ENCODE measurements around the gene CCDC9B.

Gene CCDC9B

GRCh38 chr15:40365624-40366456 lies 25.1 kb upstream of the CCDC9B start:
- FAIRE-seq: no peak
- DNase-seq (ENCODE audit: insufficient read length, low spot score): no peak

DNA sequence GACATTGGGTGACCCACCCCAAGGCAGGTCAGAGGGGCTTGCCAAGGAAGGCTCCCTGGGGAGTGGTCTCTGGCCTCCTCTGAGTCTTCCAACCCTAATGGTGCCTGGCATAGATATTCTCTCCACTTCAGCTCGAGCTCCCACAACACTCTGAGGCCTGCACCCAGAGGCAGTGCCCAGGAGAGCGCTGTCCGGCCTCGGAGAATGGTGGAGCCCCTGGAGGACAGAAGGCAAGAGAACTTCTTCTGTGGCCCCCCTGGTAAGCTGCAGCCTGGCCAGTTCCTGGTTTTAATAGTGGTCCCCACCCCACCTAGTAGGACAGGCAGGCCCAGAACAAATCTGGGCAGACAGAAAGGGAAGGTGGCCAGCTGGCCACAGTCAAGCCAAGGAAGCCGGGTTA lies 24.3 kb upstream of the CCDC9B start:
- DNase-seq (ENCODE audit: insufficient read length, low spot score) (no peak), FAIRE-seq (no peak)

- FAIRE-seq: no peak
- DNase-seq (ENCODE audit: insufficient read length, low spot score): no peak
These were observed 23.5 kb upstream of the CCDC9B start for GRCh38 chr15:40364251-40364650.

- DNase-seq (ENCODE audit: insufficient read length, low spot score): no peak
- FAIRE-seq: no peak
These were observed 22.9 kb upstream of the CCDC9B start for GRCh38 chr15:40363611-40364010.

- FAIRE-seq (no peak), DNase-seq (ENCODE audit: insufficient read length, low spot score) (no peak)
These were observed 20.9 kb upstream of the CCDC9B start for GRCh38 chr15:40361640-40362039.

GRCh38 chr15:40360015-40360414 lies 19.3 kb upstream of the CCDC9B start:
- DNase-seq (ENCODE audit: insufficient read length, low spot score) (no peak), FAIRE-seq (no peak)

DNA sequence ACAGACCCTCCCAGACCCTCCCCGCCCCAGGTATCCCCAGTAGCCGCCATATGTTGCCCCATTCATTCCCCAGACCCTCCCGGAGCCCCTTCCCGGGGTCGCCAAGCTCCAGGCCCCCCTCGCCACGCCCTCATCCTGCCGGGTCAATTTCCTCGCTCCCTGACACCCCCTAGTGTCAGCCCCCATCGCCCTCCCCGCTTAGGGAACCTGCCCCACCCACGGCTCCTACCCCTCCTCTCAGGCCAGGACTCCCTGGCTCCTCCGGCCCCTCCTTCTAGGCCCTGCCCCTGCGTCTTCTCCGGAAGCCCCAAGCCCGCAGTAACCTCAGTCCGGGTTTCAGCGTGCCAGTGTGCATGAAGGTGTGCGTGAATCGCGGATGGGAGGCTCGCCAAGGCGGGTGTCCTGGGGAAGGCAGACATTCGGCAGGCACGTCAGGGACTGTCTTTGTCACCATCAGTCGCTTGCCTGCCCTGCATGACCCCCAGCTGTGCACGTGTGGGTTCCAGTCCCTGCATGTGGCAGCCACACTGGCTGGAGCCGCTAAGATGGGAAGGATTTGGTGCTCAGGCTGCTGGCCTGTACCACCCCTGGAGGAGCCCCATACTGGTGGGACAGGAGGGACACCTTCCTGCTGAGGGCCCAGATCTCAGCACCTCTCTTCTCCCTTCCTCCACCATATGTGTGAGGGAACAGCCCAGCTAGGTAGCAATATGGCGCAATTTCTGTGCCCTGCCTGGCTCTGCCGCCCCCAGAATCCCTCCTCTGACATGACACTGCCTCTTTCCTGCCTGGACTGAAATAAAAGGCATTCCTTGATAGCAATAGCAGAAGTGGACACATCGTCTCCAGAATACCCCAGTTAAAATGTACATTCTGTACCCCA lies 18.0 kb upstream of the CCDC9B start:
- no peak for DNase-seq (ENCODE audit: insufficient read length, low spot score)
- no peak for FAIRE-seq

DNA sequence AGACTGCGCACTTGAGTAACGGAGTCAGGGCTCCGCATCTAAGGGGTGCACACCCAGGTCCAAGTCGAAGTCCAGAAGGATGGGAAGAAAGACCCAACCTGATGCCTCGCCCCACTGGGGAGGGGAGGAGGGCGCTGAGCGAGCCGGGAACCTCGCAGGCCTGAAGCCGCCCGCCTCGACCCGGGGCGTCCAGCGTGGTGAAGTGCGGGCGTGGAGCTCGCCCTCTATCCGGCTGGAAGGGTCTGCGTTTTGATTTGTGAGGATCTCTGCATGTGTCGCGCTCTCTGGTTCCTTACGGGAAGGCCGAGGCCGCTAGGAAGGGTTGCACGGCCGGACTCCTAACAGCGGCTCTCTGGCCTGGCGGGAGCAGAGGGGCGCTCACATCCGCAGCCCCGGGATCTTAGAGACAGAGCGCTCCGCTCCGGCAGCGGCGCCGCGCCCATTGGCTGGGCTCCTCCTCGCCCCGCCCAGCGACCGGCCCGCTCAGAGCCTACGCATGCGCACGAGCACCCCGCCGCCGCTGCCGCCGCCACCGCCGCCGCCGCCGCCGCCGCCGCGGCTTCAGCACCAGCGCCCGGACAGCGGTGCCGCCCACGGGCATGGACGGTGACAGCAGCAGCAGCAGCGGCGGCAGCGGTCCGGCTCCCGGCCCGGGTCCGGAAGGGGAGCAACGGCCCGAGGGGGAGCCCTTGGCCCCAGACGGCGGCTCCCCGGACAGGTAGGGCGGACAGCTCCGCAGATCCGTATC lies 17.2 kb upstream of the CCDC9B start, which contains the start of gene DISP2:
Gene DISP2 (plus strand): TSS at position 497 of the 748 bp plus-strand sequence. CDS start 103 bp downstream, at position 600.
- DNase-seq (ENCODE audit: insufficient read length, low spot score) (peak; percentile 96), FAIRE-seq (peak; percentile 46)

GRCh38 chr15:40357246-40357645 lies 16.5 kb upstream of the CCDC9B start:
- DNase-seq (ENCODE audit: insufficient read length, low spot score) (no peak), FAIRE-seq (no peak)

DNA sequence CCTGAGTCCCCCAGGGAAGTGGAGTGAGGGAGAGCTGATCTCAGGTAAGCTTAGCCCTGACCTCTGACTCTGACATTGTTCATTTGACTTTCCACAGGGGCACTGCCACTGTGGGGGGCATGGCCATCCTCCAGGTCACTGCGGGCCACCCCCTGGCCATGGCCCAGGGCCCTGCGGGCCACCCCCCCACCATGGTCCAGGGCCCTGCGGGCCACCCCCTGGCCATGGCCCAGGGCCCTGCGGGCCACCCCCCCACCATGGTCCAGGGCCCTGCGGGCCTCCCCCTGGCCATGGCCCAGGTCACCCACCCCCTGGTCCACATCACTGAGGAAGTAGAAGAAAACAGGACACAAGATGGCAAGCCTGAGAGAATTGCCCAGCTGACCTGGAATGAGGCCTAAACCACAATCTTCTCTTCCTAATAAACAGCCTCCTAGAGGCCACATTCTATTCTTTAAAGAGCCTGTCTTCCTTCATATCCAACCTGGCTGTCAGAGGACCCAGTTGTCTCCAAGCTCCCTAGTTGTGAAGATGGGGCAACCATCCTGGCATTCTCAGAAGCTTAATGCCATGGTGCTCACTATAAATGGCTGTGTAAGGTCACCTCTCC lies 15.3 kb upstream of the CCDC9B start:
- no peak for FAIRE-seq
- no peak for DNase-seq (ENCODE audit: insufficient read length, low spot score)

DNA sequence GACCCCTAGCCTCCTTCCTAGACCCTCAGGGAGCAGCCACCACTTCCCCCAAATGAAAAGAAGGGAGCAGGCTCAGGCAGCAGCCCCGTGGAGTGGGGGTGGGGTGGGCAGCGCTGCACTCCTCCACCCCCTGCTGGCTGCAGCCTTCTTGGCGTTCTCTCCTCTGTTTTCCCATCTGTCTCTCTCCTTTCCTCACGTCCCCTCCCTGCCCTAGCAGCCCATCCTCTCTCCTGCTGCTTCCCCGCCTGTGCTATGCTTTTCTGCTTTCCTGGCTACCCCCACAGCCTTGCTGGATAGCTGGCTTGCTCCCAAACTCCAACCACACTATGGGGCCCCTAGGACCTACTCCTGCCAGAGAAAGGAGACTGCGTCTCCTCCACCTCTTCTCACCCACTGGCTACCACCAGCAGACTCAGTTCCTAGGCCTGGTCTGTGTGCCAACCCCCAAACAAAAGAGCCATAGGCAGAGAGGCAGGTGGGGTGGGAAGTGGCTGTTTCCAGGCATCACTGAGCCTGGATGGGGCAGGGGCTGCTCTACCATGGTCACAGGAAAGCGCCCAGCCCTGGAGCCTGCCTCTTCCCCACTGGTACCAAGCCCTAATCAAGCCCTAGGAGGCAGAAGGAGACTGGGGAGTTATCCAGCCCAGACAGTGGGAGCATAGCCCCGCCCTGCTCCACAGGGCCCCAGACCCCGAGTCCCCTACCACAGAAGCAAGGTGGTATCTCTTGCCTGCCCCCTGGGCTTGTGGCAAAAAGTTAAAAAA lies 13.9 kb upstream of the CCDC9B start:
- peak; percentile 79 for FAIRE-seq
- DNase-seq (ENCODE audit: insufficient read length, low spot score): peak; percentile 48

DNA sequence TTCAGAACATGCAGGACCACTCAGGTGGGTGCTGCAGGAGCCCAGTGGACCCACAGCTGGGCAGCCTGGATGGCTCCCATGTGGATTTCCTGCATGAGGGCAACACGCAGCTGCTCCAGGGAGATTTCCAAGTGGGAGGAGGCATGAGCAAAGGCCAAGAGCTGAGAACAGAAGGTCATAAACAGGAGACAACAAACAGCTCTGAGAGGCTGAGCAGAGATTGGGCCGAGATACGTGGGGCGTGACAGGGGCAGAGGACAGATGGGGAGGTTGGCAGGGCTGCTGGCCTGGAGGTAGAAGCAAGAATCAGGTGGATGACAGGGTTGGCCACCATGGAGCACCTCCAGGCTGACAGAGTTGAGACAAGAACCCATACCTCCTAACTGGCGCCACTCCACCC lies 13.0 kb upstream of the CCDC9B start:
- FAIRE-seq (peak; percentile 36), DNase-seq (ENCODE audit: insufficient read length, low spot score) (no peak)

GRCh38 chr15:40352281-40352901 lies 11.7 kb upstream of the CCDC9B start:
- no peak for FAIRE-seq
- no peak for DNase-seq (ENCODE audit: insufficient read length, low spot score)

- DNase-seq (ENCODE audit: insufficient read length, low spot score): no peak
- no peak for FAIRE-seq
These were observed 8.4 kb upstream of the CCDC9B start for GRCh38 chr15:40349163-40349562.

DNA sequence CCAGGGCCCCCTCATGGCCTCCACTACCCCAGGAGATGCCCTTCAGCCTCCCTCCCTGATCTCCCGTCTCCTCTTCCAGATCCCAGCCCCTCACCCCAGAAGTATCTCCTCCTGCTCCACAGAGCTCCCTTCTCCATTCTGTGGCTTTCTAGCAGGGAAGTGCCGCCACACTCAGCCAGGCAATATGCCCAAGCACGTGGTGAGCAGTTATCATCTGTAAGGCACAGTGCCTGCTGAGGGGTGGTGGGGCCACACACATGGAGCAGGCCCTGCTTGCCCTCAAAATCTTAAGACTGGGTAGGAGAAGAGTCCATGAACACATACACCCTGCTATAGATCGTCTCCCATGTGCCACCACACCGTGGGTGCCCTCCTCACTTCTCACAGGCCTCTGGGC lies 7.7 kb upstream of the CCDC9B start:
- DNase-seq (ENCODE audit: insufficient read length, low spot score) (no peak), FAIRE-seq (no peak)

- DNase-seq (ENCODE audit: insufficient read length, low spot score) (no peak), FAIRE-seq (no peak)
These were observed 7.1 kb upstream of the CCDC9B start for GRCh38 chr15:40347559-40348473.

GRCh38 chr15:40346579-40347558 lies 6.1 kb upstream of the CCDC9B start:
- FAIRE-seq: no peak
- DNase-seq (ENCODE audit: insufficient read length, low spot score): no peak

Measured in HTR-8/SVneo (cell line).